HG03521 (cell line): ENCODE measurements around the gene PCDH9.

Experiments
- ATAC-seq: cut with Tn5 transposase; IDR thresholded peaks from one replicate; pipeline ENCODE4 v1.9.1; 2021; ENCODE audit warnings: mild to moderate bottlenecking, moderate library complexity; ENCODE audit not compliant: unreplicated experiment

PCDH9 gene

GRCh38 chr13:67048821-67049150 is 181.3 kb downstream of the PCDH9 start:
- ATAC-seq: no peak

- peak; percentile 75 for ATAC-seq
Measured at GRCh38 chr13:67048084-67048820, 181.9 kb downstream of the PCDH9 start.

- no peak for ATAC-seq
Measured at GRCh38 chr13:67045357-67045756, 184.8 kb downstream of the PCDH9 start.

- ATAC-seq: no peak
Measured at GRCh38 chr13:67043901-67044300, 186.2 kb downstream of the PCDH9 start.

GRCh38 chr13:67042556-67042955 is 187.6 kb downstream of the PCDH9 start:
- no peak for ATAC-seq

- no peak for ATAC-seq
Measured at GRCh38 chr13:67036699-67037457, 193.3 kb downstream of the PCDH9 start.

- ATAC-seq: no peak
Measured at GRCh38 chr13:67033170-67033569, 197.0 kb downstream of the PCDH9 start.

GRCh38 chr13:67023130-67023876 is 206.8 kb downstream of the PCDH9 start:
- ATAC-seq: no peak

- ATAC-seq: no peak
Measured at GRCh38 chr13:67018775-67019174, 211.4 kb downstream of the PCDH9 start.

- ATAC-seq: no peak
Measured at GRCh38 chr13:67017276-67017675, 212.9 kb downstream of the PCDH9 start.

- ATAC-seq: no peak
Measured at GRCh38 chr13:67015976-67016600, 214.0 kb downstream of the PCDH9 start.

GRCh38 chr13:67014399-67014798 is 215.7 kb downstream of the PCDH9 start:
- no peak for ATAC-seq

GRCh38 chr13:67013709-67014108 is 216.4 kb downstream of the PCDH9 start:
- no peak for ATAC-seq

- ATAC-seq: no peak
Measured at GRCh38 chr13:67008075-67008668, 222.0 kb downstream of the PCDH9 start.

GRCh38 chr13:67004511-67004910 is 225.6 kb downstream of the PCDH9 start:
- no peak for ATAC-seq

- no peak for ATAC-seq
Measured at GRCh38 chr13:67003743-67004142, 226.4 kb downstream of the PCDH9 start.

- ATAC-seq: no peak
Measured at GRCh38 chr13:67001363-67001762, 228.8 kb downstream of the PCDH9 start.

GRCh38 chr13:66996503-66996902 is 233.6 kb downstream of the PCDH9 start:
- no peak for ATAC-seq

- ATAC-seq: peak; percentile 70
Measured at GRCh38 chr13:66995203-66995611, 234.9 kb downstream of the PCDH9 start.

- ATAC-seq: peak; percentile 25
Measured at GRCh38 chr13:66994517-66995202, 235.5 kb downstream of the PCDH9 start.
